Measurements from ENCODE around the gene EIF4G3.
"Not testable (repeated sequence)": the region's sequence is repeated elsewhere in the genome, so short reads cannot be mapped to it uniquely, and the experiment has no call there.

Gene EIF4G3

DNA sequence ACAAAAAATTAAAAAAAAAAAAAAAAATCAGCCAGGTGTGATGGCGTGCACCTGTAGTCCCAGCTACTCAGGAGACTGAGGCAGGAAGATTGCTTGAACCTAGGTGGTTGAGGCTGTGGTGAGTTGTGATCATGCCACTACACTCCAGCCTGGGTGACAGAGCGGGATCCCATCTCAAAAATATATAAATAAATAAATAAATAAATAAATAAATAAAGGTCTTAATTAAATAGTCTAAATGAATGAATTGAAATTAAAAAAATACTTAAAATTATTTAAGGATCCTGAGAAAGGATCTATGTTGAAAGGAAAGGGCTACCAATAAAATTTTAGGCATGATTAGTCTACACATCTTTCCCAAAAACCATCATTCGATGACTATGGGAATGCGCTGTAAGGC is 322.2 kb downstream of the EIF4G3 start:
- DNase-seq, result no peak

- not testable (repeated sequence) for DNase-seq
Observed at GRCh38 chr1:20851791-20852190, 324.9 kb downstream of the EIF4G3 start.

GRCh38 chr1:20850021-20850420 is 326.7 kb downstream of the EIF4G3 start:
- DNase-seq, result no peak

GRCh38 chr1:20849100-20849499 is 327.6 kb downstream of the EIF4G3 start:
- DNase-seq, result no peak

GRCh38 chr1:20848162-20848561 is 328.5 kb downstream of the EIF4G3 start:
- no peak for DNase-seq

GRCh38 chr1:20847611-20848080 is 329.1 kb downstream of the EIF4G3 start:
- no peak for DNase-seq

DNA sequence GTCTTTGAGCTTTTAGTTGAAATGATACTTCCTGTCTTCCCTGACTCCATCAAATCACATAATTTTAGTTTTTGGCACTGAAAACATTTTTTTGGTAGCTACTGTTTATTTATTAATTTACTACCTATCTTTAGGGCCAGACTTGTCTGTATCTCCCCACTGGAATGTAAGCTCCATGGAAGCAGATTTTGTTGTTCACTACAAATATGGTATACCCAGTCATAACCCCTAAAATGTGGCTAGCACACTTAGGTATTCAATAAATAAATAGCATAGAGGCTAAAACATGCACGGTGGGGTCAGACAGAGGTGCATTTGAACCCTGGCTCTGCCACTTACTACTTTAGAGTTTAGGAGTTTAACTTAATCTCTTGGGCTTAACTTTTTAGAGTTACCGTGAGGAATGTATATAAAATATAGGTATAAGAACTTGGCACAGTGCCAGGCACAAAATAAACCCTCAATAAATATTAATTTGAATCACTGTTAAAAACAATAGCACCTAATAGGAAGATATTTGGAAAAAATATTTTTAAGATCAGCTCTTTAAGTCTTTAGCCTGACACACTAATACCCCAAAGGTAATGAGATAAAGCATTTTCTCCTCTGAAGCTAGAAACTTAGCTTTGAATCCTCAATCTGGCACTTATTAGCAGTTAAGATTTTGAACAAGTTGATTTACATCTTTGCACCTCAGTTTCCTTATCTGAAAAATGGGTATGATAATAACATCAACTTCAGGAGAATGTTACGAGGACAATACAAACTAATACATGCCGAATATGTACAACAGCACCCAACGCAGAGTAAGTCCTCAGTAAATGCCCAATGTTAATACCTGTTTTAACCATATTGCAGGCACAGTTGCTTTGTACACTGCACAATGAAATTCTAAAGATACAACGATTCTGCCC is 330.0 kb downstream of the EIF4G3 start:
- no peak for DNase-seq

DNA sequence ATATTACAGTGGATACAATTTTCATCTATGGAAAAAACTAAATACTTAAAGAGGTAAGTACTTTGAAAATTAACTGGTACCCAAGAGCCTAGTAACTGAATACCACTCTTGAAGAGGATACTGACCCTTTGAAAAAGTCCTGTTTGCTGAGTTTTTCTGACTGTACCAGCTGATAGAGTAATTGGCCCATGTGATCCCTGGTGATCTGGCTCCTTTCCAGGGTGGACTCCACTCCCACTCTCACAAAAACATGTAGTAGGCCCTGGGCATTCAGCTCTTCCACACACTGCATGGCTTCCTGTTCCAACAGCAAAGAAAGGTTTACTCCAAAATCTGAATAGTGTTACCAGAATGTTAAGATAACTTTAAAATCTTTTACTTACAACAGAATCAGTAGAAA is 336.0 kb downstream of the EIF4G3 start:
- DNase-seq, result no peak

GRCh38 chr1:20837554-20838192 is 339.0 kb downstream of the EIF4G3 start:
- DNase-seq, result no peak

DNA sequence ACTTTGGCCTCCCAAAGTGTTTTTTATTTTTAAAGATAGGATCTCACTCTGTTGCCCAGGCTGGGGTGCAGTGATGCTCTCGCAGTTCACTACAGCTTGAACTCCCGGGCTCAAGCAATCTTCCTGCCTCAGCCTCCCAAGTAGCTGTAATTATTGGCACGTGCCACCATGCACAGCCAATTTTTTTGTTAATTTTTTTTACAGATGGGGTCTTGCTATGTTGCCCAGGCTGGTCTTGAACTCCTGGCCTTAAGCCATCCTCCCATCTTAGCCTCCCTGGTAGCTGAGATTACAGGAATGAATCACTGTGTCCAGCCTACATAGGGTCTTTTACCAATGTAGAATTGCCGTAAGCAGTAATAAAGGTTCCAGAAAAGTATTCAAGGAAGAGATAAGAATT is 340.5 kb downstream of the EIF4G3 start:
- no peak for DNase-seq

DNA sequence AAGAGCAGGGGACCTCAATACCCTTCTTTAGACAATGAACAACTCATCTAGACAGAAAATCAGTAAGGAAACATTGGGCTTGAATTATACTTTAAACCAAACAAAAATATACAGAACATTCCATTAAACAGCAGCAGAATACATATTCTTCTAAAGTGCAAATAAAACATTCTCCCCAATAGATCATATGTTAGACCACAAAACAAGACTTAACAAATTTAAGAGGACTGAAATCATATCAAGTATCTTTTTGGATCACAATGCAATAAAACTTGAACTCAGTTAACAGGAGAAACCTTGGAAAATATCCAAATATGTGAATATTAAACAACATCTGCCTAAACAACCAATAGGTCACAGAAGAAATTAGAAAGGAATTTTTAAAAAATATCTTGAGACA is 341.9 kb downstream of the EIF4G3 start:
- no peak for DNase-seq

- no peak for DNase-seq
Observed at GRCh38 chr1:20834192-20834591, 342.5 kb downstream of the EIF4G3 start.

DNA sequence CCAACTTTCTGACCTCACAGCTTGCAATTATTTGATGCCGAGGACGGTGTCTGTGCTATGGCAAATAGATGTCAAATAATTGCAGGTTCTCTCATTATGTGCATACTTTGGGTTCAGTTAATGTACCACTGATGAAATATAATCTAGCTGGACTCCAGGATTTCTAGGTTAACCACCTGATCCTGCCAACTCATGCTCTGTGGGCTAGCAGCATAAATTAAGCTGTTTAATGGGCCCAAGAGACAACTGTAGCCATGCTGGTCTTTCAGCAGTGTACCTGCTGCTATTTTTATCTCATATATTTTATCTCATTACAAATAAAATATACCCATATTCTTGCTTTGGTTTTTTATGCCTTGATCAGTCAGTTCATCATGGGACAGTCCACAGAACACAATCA is 346.3 kb downstream of the EIF4G3 start:
- DNase-seq, result no peak

DNA sequence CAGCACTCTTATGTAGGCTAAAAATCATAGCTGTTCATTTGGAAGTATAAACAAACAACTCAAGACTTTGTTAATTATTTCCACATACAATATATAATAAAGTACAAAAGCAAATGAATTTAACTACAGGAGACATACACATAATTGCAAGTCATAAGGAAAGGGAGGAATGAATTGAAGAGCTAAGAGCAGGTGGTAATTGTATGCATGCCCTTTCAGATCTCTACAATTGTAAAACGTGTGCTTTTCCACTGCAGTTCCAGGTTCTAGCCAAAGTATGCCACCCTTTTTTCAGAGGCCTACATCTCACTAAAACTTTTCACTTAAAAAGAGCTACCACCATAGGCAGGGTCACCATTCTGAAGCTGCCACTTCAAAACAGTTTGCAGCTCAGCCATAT is 346.8 kb downstream of the EIF4G3 start:
- no peak for DNase-seq

DNA sequence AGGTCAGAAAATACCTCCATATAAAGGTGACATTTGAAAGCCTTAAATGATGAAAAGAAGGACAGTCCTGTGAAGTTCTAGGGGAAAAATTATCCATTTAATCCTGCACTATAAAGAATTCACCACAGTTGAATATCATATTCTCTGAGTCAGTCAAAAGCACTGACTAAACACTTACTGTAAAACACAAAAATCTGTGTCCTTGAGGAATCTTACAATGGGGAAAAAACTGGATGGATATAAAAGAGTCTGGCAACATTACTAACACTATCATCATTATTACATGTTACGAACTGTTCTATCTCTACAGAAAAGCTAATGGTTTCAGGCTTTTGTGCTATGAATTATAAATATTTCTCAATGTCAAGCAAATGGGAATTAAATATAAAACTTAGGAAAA is 347.2 kb downstream of the EIF4G3 start:
- DNase-seq, result no peak

DNA sequence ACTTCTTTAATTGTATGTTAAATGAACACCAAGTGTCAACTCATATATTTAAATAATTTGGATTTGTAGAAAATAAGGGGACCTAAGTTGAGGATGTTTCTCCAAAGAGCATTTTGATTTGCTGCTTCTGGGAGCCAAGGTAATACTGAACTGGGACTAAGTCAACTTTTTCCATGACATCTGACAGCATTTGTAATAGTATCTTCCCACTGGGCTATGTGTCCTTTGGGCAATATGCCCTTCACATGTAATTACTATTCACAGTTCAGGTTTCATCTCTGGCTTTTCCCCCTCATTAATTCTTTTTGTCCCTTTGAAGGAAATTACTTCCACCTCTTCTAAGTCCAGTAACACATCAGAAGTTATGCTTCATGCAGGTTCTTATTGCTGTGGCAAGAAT is 352.9 kb downstream of the EIF4G3 start:
- DNase-seq, result no peak

DNA sequence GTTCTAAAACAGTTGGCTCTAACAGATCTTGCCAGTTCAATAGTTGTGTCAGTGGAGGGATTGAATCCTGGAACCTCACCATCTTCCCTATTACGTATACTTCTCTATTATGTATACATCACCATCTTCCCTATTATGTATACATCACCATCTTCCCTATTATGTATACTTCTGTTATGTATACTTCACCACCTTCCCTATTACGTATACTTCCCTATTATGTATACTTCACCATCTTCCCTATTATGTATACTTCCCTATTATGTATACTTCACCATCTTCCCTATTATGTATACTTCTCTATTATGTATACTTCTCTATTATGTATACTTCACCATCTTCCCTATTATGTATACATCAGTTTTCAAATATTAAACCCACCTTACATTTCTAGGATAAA is 355.2 kb downstream of the EIF4G3 start:
- no peak for DNase-seq

DNA sequence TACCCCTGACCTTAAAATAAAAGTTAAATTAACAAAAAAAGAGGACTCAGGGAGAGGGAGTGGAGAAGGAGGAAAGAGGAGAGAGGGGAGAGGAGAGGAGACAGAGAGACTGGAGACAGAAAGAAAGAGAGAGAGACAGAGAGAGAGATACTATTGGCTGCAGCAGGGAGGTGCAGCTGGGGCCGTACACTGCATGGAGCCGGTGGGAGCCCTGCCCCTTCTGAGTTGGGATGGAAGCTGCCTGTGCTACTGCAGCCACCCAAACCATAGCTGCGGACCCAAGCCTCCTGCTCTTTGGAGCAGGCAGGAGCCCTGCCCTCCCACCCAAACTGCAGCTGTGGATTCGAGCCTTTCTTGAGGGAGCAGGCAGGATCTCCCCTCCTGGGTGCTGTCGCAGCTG is 356.9 kb downstream of the EIF4G3 start:
- DNase-seq, result no peak

GRCh38 chr1:20814534-20814871 is 362.2 kb downstream of the EIF4G3 start:
- DNase-seq, result no peak

DNA sequence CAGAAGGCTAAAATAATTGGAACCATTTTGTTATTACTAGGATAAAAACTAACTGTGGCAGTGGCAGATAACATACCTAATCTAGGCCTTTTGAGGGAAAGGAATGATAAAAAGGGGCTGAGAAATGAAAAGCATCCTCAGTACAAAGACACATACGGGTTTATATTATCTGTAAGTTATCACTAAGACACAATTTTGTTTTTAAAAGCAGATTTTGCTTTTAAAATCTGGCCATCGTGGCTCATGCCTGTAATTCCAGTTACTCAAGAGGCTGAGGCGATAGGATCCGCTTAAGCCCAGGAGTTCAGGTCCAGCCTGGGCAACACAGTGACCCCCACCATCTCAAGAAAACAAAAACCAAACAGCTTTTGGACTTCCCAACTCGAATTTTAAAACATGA is 364.8 kb downstream of the EIF4G3 start:
- DNase-seq, result no peak

- no peak for DNase-seq
Observed at GRCh38 chr1:20793236-20793635, 383.5 kb downstream of the EIF4G3 start.

DNA sequence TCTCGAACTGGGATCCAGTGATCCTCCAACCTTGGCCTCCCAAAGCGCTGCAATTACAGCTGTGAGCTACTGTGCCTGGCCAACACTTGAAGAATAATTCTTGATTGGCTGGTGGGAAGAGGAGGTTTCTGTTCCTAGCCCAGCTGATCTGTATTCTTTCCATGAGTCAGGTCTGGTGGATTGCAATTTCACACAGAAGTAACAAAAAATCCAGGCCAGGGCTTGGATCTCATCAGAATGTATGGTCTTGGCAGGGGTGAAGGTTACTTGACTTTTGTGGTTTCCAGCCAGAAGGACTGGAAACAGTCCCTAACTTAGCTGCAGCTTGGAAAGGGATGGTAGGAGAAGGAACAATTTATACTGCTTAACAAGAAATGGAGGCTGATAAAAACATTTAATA is 384.5 kb downstream of the EIF4G3 start:
- DNase-seq, result no peak

- no peak for DNase-seq
Observed at GRCh38 chr1:20790785-20791184, 385.9 kb downstream of the EIF4G3 start.

GRCh38 chr1:20789598-20789997 is 387.1 kb downstream of the EIF4G3 start:
- not testable (repeated sequence) for DNase-seq
